BE2C (cell line): ENCODE data around the gene SEC14L2.

Experiments used
- DNase-seq: peaks from one replicate; pipeline ENCODE4 v3.0.0-alpha.2; 2020
- H3K27me3 ChIP-seq: fragments of 250-450 bp; sonication (Bioruptor Pico); 2 replicates; pipeline ENCODE4 v1.5.1; 2020; ENCODE audit warnings: mild to moderate bottlenecking
- H3K36me3 ChIP-seq: fragments of 250-450 bp; sonication (Bioruptor Pico); 2 replicates; pipeline ENCODE4 v1.5.1; 2020; ENCODE audit warnings: mild to moderate bottlenecking
- H3K4me1 ChIP-seq: fragments of 250-450 bp; sonication (Bioruptor Pico); 2 replicates; pipeline ENCODE4 v1.5.1; 2020
- H3K4me3 ChIP-seq: 2 replicates; pipeline ENCODE4 v1.5.1; 2011; ENCODE audit warnings: low read depth, low read length
- H3K9me3 ChIP-seq: fragments of 250-450 bp; sonication (Bioruptor Pico); 2 replicates; pipeline ENCODE4 v1.5.1; 2020
- CTCF ChIP-seq: IDR thresholded peaks from 2 replicates; pipeline ENCODE4 v1.5.1; 2012; ENCODE audit warnings: mild to moderate bottlenecking, low read depth, low read length

Gene SEC14L2

GRCh38 chr22:30383061-30383460 is 13.8 kb upstream of the SEC14L2 start:
- H3K36me3 ChIP-seq, result no peaks in the 10 kb centered on the region
- H3K4me3 ChIP-seq, result no peak overlapping the region
- no peaks in the 10 kb centered on the region for H3K27me3 ChIP-seq
- TF ChIP-seq CTCF, result no peak
- no peaks in the 10 kb centered on the region for H3K4me1 ChIP-seq
- DNase-seq, result peak; percentile 3
- H3K9me3 ChIP-seq, result no peaks in the 10 kb centered on the region

- H3K27me3 ChIP-seq, result no peaks in the 10 kb centered on the region
- no peak overlapping the region for H3K4me3 ChIP-seq
- H3K36me3 ChIP-seq, result no peaks in the 10 kb centered on the region
- no peaks in the 10 kb centered on the region for H3K4me1 ChIP-seq
- no peak for DNase-seq
- no peaks in the 10 kb centered on the region for H3K9me3 ChIP-seq
- no peak for TF ChIP-seq CTCF
Measured at GRCh38 chr22:30385942-30386341, 10.9 kb upstream of the SEC14L2 start.

- no peak for TF ChIP-seq CTCF
- no peaks in the 10 kb centered on the region for H3K9me3 ChIP-seq
- peak overlapping the region; percentile 64 for H3K4me3 ChIP-seq
- no peaks in the 10 kb centered on the region for H3K27me3 ChIP-seq
- DNase-seq, result no peak
- peaks cover 4% of the 10 kb centered on the region for H3K4me1 ChIP-seq
- no peaks in the 10 kb centered on the region for H3K36me3 ChIP-seq
Measured at GRCh38 chr22:30386608-30386959, 10.2 kb upstream of the SEC14L2 start.

GRCh38 chr22:30386960-30387827 is 9.6 kb upstream of the SEC14L2 start, which contains the start of gene RNF215:
RNF215 (minus strand) TSS chr22:30387411; CDS start chr22:30387313, 98 bp downstream.
- Histone ChIP-seq H3K27me3 (no peaks in the 10 kb centered on the region), H3K4me3 (peak within 1 kb of the TSS; percentile 64), H3K9me3 (no peaks in the 10 kb centered on the region), H3K4me1 (peaks cover 6% of the 10 kb centered on the region), H3K36me3 (no peaks in the 10 kb centered on the region)
- peak; percentile 69 for TF ChIP-seq CTCF
- peak; percentile 89 for DNase-seq

- Histone ChIP-seq H3K9me3 (no peaks in the 10 kb centered on the region), H3K4me3 (no peak overlapping the region), H3K4me1 (peaks cover 6% of the 10 kb centered on the region), H3K27me3 (no peaks in the 10 kb centered on the region), H3K36me3 (no peaks in the 10 kb centered on the region)
- peak; percentile 87 for TF ChIP-seq CTCF
- peak; percentile 83 for DNase-seq
Measured at GRCh38 chr22:30390974-30391691, 5.7 kb upstream of the SEC14L2 start.
